Brain microvascular endothelial cell (primary cell): Measurements from ENCODE around the gene GGPS1.

ENCODE experiments used
- DNase-seq: peaks from one replicate; pipeline ENCODE4 v3.0.0-alpha.2; 2020
- H3K27ac ChIP-seq: fragments of 250-450 bp; sonication (Bioruptor Pico); 2 replicates; pipeline ENCODE4 v1.5.1; 2020; ENCODE audit warnings: mild to moderate bottlenecking, moderate library complexity
- H3K27me3 ChIP-seq: fragments of 250-450 bp; sonication (Bioruptor Pico); replicated peaks from 2 replicates; pipeline ENCODE4 v1.5.1; 2020; ENCODE audit warnings: mild to moderate bottlenecking
- H3K36me3 ChIP-seq: fragments of 250-450 bp; sonication (Bioruptor Pico); replicated peaks from 2 replicates; pipeline ENCODE4 v1.5.1; 2020; ENCODE audit warnings: mild to moderate bottlenecking
- H3K4me3 ChIP-seq: 2 replicates; pipeline ENCODE4 v1.5.1; 2011; ENCODE audit warnings: low read depth, mild to moderate bottlenecking, control low read depth, low read length, moderate library complexity
- in situ Hi-C: cut with HindIII; loops from 2 replicates; pipeline ENCODE4 v1.10.0; 2017; ENCODE audit warnings: low sequenced_read_pairs, low pct_ligation_motif_present
- TF ChIP-seq, protein P1 (sequence below): IDR thresholded peaks from 2 replicates; pipeline ENCODE4 v1.5.1; 2011; ENCODE audit warnings: low read depth, mild to moderate bottlenecking, moderate library complexity, low read length, control low read depth, inconsistent platforms; ENCODE audit errors: missing control alignments

Gene GGPS1

DNA sequence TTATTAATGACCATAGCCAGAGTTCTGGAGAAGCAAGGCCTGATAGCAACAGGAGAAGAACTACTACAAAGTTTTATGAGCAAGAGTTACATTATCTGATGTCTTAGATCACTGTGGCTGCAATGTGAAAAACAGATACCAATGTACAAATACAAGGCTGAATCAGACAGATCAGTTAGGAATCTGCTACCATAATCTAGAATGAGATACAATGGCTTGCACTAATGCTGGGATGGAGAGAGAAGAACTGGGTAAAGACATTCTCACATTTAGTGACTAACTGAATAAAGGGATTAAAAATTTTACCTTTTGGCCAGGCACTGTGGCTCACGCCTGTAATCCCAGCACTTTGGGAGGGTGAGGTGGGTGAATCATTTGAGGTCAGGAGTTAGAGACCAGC lies 41.7 kb upstream of the GGPS1 start:
- in situ Hi-C loops = no loop called here
- Histone ChIP-seq H3K27ac (no peak overlapping the region), H3K36me3 (no peaks in the 10 kb centered on the region), H3K27me3 (no peaks in the 10 kb centered on the region), H3K4me3 (no peak overlapping the region)
- no peak for DNase-seq
- TF ChIP-seq, protein P1, sequence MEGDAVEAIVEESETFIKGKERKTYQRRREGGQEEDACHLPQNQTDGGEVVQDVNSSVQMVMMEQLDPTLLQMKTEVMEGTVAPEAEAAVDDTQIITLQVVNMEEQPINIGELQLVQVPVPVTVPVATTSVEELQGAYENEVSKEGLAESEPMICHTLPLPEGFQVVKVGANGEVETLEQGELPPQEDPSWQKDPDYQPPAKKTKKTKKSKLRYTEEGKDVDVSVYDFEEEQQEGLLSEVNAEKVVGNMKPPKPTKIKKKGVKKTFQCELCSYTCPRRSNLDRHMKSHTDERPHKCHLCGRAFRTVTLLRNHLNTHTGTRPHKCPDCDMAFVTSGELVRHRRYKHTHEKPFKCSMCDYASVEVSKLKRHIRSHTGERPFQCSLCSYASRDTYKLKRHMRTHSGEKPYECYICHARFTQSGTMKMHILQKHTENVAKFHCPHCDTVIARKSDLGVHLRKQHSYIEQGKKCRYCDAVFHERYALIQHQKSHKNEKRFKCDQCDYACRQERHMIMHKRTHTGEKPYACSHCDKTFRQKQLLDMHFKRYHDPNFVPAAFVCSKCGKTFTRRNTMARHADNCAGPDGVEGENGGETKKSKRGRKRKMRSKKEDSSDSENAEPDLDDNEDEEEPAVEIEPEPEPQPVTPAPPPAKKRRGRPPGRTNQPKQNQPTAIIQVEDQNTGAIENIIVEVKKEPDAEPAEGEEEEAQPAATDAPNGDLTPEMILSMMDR = no peak

DNA sequence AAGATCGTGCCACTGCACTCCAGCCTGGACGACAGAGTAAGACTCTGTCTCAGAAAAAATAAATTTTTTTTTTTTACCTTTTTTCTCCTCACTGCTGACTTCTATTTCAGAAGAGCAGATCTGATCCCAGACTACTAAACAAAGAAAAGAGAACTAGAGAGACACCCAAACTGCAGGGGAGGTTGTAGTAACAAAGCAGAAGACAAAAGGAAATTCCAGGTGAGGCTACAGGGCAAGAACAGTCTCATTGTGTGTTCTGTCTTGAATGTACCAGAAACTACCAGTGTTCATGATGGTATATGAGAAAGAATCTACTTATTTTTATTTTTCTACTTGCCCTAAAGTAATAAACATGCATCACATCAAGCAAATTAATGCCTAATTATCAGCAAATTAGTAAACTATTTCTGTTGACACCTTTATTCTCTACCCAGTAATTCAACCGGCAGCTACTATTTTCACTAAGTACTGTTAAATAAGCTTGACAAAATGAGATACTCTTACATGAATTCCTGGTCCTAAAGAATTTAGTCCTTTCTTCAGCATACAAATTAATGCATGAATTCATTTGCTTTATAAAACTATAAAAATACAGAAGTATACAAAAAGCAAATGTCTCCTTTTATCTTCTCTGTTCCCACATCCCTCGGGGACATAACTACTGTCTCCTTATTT lies 41.0 kb upstream of the GGPS1 start:
- TF ChIP-seq, protein P1 = no peak
- H3K4me3 ChIP-seq = no peak overlapping the region
- no peak for DNase-seq
- H3K36me3 ChIP-seq = no peaks in the 10 kb centered on the region
- H3K27me3 ChIP-seq = no peaks in the 10 kb centered on the region
- in situ Hi-C loops = no loop called here
- no peak overlapping the region for H3K27ac ChIP-seq

GRCh38 chr1:235289859-235290739 lies 38.3 kb upstream of the GGPS1 start:
- no peak for DNase-seq
- TF ChIP-seq, protein P1 = no peak
- Histone ChIP-seq H3K36me3 (no peaks in the 10 kb centered on the region), H3K27me3 (no peaks in the 10 kb centered on the region), H3K27ac (no peak overlapping the region), H3K4me3 (no peak overlapping the region)
- in situ Hi-C loops = no loop called here

GRCh38 chr1:235290740-235291502 lies 37.4 kb upstream of the GGPS1 start:
- H3K36me3 ChIP-seq = no peaks in the 10 kb centered on the region
- H3K27ac ChIP-seq = no peak overlapping the region
- in situ Hi-C loops = no loop called here
- DNase-seq = no peak
- no peak overlapping the region for H3K4me3 ChIP-seq
- TF ChIP-seq, protein P1 = no peak
- H3K27me3 ChIP-seq = no peaks in the 10 kb centered on the region

DNA sequence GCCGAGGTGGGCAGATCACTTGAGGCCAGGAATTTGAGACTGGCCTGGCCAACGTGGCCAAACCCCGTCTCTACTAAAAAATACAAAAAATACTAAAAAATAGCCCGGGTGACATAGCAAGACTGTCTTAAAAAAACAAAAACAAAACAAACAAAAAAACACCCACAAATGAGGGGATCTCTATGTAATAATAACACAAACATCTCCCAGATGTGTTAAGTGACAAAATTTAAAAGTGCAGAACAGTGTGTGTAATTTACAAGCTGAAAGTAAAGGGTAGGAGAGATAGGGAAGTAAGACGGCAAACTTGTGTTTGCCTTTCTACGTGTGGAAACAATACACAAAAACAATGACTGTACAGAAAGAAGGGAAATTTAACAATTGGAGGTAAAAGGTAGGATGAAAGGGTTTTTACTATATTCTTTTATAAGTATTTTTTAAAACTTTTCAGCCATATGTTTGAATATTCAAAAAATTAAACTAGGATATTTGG lies 36.7 kb upstream of the GGPS1 start:
- H3K4me3 ChIP-seq = no peak overlapping the region
- in situ Hi-C loops = no loop called here
- H3K27ac ChIP-seq = no peak overlapping the region
- no peaks in the 10 kb centered on the region for H3K27me3 ChIP-seq
- H3K36me3 ChIP-seq = no peaks in the 10 kb centered on the region
- TF ChIP-seq, protein P1 = no peak
- no peak for DNase-seq
